GM12878 (cell line): Measurements from ENCODE around the gene DACT3. TPM values are rescaled to one million over a fixed set of nuclear protein-coding genes. Genes with fewer than 3 reads are reported as not detected.

Experiments
- CREM ChIP-seq: IDR thresholded peaks from 2 replicates; pipeline ENCODE4 v1.6.1; 2014; ENCODE audit warnings: antibody characterized with exemption, low read depth
- FOXM1 ChIP-seq: IDR thresholded peaks from 2 replicates; pipeline ENCODE4 v1.6.1; 2012; ENCODE audit warnings: low read depth, mild to moderate bottlenecking, inconsistent platforms, low read length, moderate library complexity
- IKZF2 ChIP-seq, 2 experiments: fragments of 450-650 bp; IDR thresholded peaks; 2 replicates each; pipeline ENCODE4 v1.6.1; 2017; ENCODE audit warnings: mild to moderate bottlenecking in 2 of 2, moderate library complexity in 2 of 2
- RFX5 ChIP-seq: IDR thresholded peaks from 2 replicates; pipeline ENCODE4 v1.6.1; 2011; ENCODE audit warnings: low read depth, low read length, improper control_type of control experiment
- SMC3 ChIP-seq: IDR thresholded peaks from 2 replicates; pipeline ENCODE4 v1.6.1; 2011; ENCODE audit warnings: low read length, improper control_type of control experiment, borderline replicate concordance
- TCF12 ChIP-seq: IDR thresholded peaks from 2 replicates; pipeline ENCODE4 v1.6.1; 2011; ENCODE audit warnings: low read depth, mild to moderate bottlenecking, low read length
- ZNF274 ChIP-seq: IDR thresholded peaks from one replicate; pipeline ENCODE4 v1.8.0; 2011; ENCODE audit not compliant: insufficient read length, insufficient read depth
- polyA plus RNA-seq, 11 experiments: library from polyadenylated mRNA; depleted of rRNA in 4 of 11; unstranded in 6 of 11; stranded (reverse) in 5 of 11; fragments of >200 nt; fragmentation: Nextera tagmentation in 4 of 11; fragmentation: Illumina TruSeq in 1 of 11; extraction: Ambion mirVana in 4 of 11; extraction: Trizol in 1 of 11; gene quantifications; 1 replicate in 1 of 11; 2 replicates in 10 of 11; pipeline versions ENCODE4 v1.2.1 to v1.2.3, GENCODE V29; 2011 to 2016; ENCODE audit warnings: inconsistent platforms in 2 of 11, missing spikeins in 2 of 11, low read depth in 1 of 11
- total RNA-seq, 4 experiments: library from RNA; depleted of rRNA in 3 of 4; stranded (reverse); fragments of >200 nt in 3 of 4; fragmentation: Illumina TruSeq in 1 of 4; extraction: Trizol in 1 of 4; gene quantifications; 2 replicates each; pipeline versions ENCODE4 v1.2.1 to v1.2.3, GENCODE V29; 2013 to 2021
- TF ChIP-seq, protein P1 (sequence below): IDR thresholded peaks from 2 replicates; pipeline ENCODE4 v1.6.1; 2012; ENCODE audit warnings: low read depth, low read length, improper control_type of control experiment
- TF ChIP-seq, protein P2 (sequence below): fragments of 450-650 bp; IDR thresholded peaks from 2 replicates; pipeline ENCODE4 v1.6.1; 2017; ENCODE audit warnings: low read depth, mild to moderate bottlenecking, moderate library complexity

The DACT3 gene
- total and polyA plus RNA-seq, 10 of the 15 experiments (the other 5 are each of a cell fraction or from before 2014, with no cell fraction given), result 0.05 to 2.5 (median 0.35) TPM; not detected in 1

DNA sequence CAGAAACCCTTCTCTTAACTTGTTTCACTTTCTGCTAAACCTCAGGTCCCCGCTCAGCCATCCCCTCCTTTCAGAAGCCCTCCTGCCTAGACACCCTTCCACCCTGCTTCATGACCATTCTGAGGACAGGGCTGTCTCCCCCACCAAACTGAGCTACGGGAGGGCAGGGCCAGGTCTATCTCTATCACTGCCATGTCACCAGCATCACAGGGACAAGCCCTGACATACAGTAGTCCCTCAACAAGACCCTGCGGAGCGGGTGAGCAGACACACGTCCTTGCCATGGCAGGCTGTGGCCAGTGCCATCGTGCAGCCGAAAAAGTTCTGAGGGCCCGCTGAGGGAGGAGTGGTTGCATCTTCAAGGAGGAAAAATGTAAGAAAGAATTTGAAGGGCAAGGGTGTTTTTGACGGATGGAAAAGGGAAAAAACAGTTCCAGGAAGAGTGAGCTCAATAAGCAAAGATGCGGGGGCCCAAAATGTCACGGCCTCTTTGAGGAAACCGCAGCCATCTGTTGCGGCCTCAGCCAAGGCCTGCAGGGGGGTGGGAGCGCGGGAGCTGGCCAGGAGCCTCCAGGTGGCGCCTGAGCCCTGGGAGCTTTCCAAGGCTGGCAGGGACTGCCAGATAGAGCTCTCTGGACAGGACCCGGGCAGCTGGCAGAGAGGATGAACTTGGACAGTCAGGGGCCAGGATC, 44.2 kb downstream of the DACT3 start (continued):
- TF ChIP-seq TCF12 (peak; percentile 87), IKZF2 (IDR thresholded peaks at IDR 0.05) (peak; percentile 36 to 66), SMC3 (peak; percentile 58), FOXM1 (no peak; the same call in 1 of the 2 replicates), ZNF274 (no peak), CREM (peak; percentile 16; the same call in 1 of the 2 replicates), RFX5 (no peak)
- TF ChIP-seq, protein P1, sequence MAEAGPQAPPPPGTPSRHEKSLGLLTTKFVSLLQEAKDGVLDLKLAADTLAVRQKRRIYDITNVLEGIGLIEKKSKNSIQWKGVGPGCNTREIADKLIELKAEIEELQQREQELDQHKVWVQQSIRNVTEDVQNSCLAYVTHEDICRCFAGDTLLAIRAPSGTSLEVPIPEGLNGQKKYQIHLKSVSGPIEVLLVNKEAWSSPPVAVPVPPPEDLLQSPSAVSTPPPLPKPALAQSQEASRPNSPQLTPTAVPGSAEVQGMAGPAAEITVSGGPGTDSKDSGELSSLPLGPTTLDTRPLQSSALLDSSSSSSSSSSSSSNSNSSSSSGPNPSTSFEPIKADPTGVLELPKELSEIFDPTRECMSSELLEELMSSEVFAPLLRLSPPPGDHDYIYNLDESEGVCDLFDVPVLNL, result no peak
- TF ChIP-seq, protein P2, sequence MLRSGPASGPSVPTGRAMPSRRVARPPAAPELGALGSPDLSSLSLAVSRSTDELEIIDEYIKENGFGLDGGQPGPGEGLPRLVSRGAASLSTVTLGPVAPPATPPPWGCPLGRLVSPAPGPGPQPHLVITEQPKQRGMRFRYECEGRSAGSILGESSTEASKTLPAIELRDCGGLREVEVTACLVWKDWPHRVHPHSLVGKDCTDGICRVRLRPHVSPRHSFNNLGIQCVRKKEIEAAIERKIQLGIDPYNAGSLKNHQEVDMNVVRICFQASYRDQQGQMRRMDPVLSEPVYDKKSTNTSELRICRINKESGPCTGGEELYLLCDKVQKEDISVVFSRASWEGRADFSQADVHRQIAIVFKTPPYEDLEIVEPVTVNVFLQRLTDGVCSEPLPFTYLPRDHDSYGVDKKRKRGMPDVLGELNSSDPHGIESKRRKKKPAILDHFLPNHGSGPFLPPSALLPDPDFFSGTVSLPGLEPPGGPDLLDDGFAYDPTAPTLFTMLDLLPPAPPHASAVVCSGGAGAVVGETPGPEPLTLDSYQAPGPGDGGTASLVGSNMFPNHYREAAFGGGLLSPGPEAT, result peak; percentile 20; the same call in 1 of the 2 replicates
